ENCODE results near the gene ZNF385D.

The ZNF385D gene

DNA sequence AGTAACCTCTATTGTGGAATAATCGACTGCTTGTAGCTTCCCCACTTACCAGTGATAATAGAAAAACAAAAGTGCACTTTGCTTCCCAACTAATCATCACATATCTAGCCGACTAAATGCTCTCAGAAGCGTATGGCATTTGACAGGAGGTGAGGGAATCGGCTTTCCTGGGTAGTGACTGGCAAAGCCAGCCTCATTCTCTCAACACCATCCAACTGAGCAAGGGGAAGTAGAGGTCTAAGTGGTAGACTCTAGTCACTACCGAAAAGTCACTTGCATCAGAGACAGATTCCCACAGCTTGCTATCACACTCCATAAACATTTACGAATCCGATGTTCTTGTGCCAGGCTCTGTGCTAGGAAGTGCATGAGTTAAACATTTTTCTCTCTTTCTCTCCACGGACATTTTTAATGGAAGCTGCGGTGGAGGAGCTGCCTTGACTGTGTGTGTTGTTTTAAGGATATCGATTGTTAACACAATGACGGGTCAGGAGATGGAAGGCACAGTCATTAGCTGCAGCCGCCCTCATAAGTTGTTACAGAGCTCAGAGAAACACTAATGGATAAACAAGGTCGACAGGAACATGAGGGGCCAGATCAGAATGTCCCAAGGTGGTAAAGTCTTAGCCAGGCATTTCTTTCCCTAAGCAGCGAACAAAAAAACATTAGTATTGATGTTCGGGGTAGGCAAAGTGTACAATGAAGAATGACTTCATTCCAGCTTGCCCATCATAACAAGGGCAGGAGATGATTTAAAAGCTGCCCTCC lies 11.9 kb downstream of the ZNF385D start:
- Histone ChIP-seq H4K20me1 (ENCODE audit: insufficient read depth, low read length) (no peaks in the 10 kb centered on the region), H3K27me3 (ENCODE audit: insufficient read depth, low read length, poor library complexity) (no peaks in the 10 kb centered on the region), H3K9me3 (ENCODE audit: insufficient read depth, low read length, severe bottlenecking) (no peaks in the 10 kb centered on the region), H3K4me1 (ENCODE audit: insufficient read depth, low read length) (no peaks in the 10 kb centered on the region), H3K9ac (ENCODE audit: low read depth, low read length) (no peak overlapping the region), H3K36me3 (ENCODE audit: insufficient read depth, low read length) (no peaks in the 10 kb centered on the region), H3K27ac (ENCODE audit: low read length) (no peak overlapping the region), H3K4me2 (ENCODE audit: insufficient read depth, low read length) (no peak overlapping the region), H2AFZ (ENCODE audit: low read depth, low read length) (no peak overlapping the region), H3K4me3 (ENCODE audit: low read depth in 1 of 2, low read length in 2 of 2) (no peak overlapping the region), H3K79me2 (ENCODE audit: insufficient read depth, low read length) (no peaks in the 10 kb centered on the region)
- DNase-seq = no peak
- TF ChIP-seq, protein P1, sequence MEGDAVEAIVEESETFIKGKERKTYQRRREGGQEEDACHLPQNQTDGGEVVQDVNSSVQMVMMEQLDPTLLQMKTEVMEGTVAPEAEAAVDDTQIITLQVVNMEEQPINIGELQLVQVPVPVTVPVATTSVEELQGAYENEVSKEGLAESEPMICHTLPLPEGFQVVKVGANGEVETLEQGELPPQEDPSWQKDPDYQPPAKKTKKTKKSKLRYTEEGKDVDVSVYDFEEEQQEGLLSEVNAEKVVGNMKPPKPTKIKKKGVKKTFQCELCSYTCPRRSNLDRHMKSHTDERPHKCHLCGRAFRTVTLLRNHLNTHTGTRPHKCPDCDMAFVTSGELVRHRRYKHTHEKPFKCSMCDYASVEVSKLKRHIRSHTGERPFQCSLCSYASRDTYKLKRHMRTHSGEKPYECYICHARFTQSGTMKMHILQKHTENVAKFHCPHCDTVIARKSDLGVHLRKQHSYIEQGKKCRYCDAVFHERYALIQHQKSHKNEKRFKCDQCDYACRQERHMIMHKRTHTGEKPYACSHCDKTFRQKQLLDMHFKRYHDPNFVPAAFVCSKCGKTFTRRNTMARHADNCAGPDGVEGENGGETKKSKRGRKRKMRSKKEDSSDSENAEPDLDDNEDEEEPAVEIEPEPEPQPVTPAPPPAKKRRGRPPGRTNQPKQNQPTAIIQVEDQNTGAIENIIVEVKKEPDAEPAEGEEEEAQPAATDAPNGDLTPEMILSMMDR (IDR thresholded peaks at IDR 0.05; ENCODE audit: borderline replicate concordance, extremely low read depth, low read length, poor library complexity, severe bottlenecking) = no peak
- no peak for TF ChIP-seq EZH2 (IDR thresholded peaks at IDR 0.05; ENCODE audit: borderline replicate concordance, low read depth, low read length, severe bottlenecking)
- no peak for ATAC-seq (ENCODE audit: insufficient read depth, low read depth)

DNA sequence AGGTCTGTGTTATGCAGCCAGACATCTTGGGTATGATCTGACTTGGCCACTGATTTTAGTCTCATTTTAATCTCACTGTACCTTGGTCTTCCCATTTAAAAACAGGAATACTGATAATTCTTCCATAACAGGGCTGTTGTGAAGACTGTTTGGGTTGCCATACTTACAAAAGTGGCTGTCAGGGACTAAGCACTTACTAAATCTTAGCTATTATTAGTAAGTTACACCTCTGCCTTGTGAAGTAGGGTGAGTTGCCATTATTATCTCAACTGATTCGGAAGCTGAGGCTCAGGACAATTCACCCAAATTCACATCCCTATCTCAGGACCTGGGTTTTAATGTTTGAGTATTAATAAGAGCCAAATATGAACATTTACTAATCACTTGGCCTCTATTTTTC lies 12.7 kb downstream of the ZNF385D start:
- Histone ChIP-seq H4K20me1 (ENCODE audit: insufficient read depth, low read length) (no peaks in the 10 kb centered on the region), H3K79me2 (ENCODE audit: insufficient read depth, low read length) (no peaks in the 10 kb centered on the region), H3K4me2 (ENCODE audit: insufficient read depth, low read length) (no peak overlapping the region), H2AFZ (ENCODE audit: low read depth, low read length) (no peak overlapping the region), H3K9me3 (ENCODE audit: insufficient read depth, low read length, severe bottlenecking) (no peaks in the 10 kb centered on the region), H3K9ac (ENCODE audit: low read depth, low read length) (no peak overlapping the region), H3K36me3 (ENCODE audit: insufficient read depth, low read length) (no peaks in the 10 kb centered on the region), H3K27ac (ENCODE audit: low read length) (no peak overlapping the region), H3K27me3 (ENCODE audit: insufficient read depth, low read length, poor library complexity) (no peaks in the 10 kb centered on the region), H3K4me3 (ENCODE audit: low read depth in 1 of 2, low read length in 2 of 2) (no peak overlapping the region), H3K4me1 (ENCODE audit: insufficient read depth, low read length) (no peaks in the 10 kb centered on the region)
- DNase-seq = no peak
- ATAC-seq (ENCODE audit: insufficient read depth, low read depth) = no peak
- TF ChIP-seq EZH2 (IDR thresholded peaks at IDR 0.05; ENCODE audit: borderline replicate concordance, low read depth, low read length, severe bottlenecking) = no peak
- TF ChIP-seq, protein P1 (IDR thresholded peaks at IDR 0.05; ENCODE audit: borderline replicate concordance, extremely low read depth, low read length, poor library complexity, severe bottlenecking) = no peak

DNA sequence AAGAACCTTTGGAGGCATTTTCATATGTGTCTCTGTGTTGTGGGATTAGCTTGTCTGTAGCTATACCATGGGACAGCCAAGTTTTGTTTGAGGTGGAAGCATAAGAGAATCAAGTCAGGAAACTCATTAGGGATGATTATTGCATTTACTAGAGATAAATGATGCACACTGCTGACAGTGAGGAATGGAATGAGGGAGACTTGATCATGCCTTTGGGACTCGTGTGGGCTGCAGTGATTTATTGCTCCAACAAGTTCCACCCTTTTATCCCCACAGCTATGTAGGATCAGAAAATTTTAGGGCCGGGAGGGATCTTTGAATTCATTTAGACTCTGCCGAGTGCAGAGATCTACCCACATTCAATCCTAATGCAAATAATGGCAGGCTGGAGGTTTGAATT lies 16.3 kb downstream of the ZNF385D start:
- TF ChIP-seq, protein P1 (IDR thresholded peaks at IDR 0.05; ENCODE audit: borderline replicate concordance, extremely low read depth, low read length, poor library complexity, severe bottlenecking) = no peak
- no peak for TF ChIP-seq EZH2 (IDR thresholded peaks at IDR 0.05; ENCODE audit: borderline replicate concordance, low read depth, low read length, severe bottlenecking)
- H3K9me3 ChIP-seq (ENCODE audit: insufficient read depth, low read length, severe bottlenecking) = no peaks in the 10 kb centered on the region
- DNase-seq (no peak), ATAC-seq (ENCODE audit: insufficient read depth, low read depth) (no peak)
- H3K9ac ChIP-seq (ENCODE audit: low read depth, low read length) = no peak overlapping the region
- no peaks in the 10 kb centered on the region for H3K36me3 ChIP-seq (ENCODE audit: insufficient read depth, low read length)
- no peaks in the 10 kb centered on the region for H4K20me1 ChIP-seq (ENCODE audit: insufficient read depth, low read length)
- H3K4me3 ChIP-seq (ENCODE audit: low read depth in 1 of 2, low read length in 2 of 2) = no peak overlapping the region
- H3K27ac ChIP-seq (ENCODE audit: low read length) = no peak overlapping the region
- H3K4me1 ChIP-seq (ENCODE audit: insufficient read depth, low read length) = no peaks in the 10 kb centered on the region
- H2AFZ ChIP-seq (ENCODE audit: low read depth, low read length) = no peak overlapping the region
- H3K4me2 ChIP-seq (ENCODE audit: insufficient read depth, low read length) = no peak overlapping the region
- H3K27me3 ChIP-seq (ENCODE audit: insufficient read depth, low read length, poor library complexity) = no peaks in the 10 kb centered on the region
- no peaks in the 10 kb centered on the region for H3K79me2 ChIP-seq (ENCODE audit: insufficient read depth, low read length)
